NCI-H2196 (cell line): ENCODE data around the gene PNPLA8.

ENCODE experiments used
- DNase-seq: peaks from one replicate; lab custom pipeline; 2025; ENCODE audit not compliant: unreplicated experiment; lab: John Stamatoyannopoulos, UW

The PNPLA8 gene

GRCh38 chr7:108448584-108449505, 77.1 kb downstream of the PNPLA8 start:
- peak; percentile 22 for DNase-seq

GRCh38 chr7:108442039-108442568, 83.8 kb downstream of the PNPLA8 start:
- peak; percentile 94 for DNase-seq

DNA sequence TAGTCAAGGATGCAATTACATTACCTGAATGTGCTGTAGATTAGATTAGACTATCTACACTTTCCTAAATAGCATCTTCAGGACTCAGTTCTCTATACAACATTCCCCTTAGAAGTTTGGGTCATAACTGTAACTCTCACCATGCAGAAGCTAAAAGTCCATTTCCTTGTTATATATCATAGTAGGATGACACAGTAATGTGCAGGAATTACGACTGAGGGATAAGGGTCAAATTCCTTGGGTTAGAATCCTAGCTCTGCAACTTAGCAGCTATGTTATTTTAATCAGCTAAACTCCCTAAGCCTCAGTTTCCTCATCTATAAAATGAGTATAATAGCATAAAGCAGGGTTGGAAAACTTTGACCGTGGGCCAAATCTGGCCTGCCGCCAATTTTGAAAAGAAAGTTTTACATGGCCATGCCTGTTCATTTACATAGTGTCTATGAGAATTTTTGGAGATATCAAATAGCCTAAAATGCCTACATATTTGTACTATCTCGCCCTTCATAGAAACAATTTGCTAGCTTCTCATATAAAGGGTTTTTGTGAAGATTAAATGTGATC, 84.5 kb downstream of the PNPLA8 start:
- DNase-seq: no peak

DNA sequence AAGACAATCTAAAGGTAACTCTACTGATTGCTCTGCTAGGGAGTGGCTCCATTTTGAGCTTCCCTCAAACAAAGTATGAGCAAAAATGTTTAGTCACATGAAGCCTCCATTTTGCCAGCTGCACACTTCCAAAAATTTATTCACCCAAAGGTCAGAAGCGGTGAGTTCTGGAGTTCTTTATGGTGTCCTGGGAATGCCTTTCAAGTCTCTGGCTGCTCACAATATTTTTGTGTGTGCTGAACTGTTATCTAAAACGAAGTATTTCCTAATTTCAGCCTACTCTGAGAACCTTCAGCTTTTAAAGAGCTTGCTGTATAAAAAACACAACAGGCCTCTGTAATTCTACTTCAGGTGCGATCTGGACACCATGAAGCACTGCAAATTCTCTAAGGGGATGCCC, 85.3 kb downstream of the PNPLA8 start:
- no peak for DNase-seq

DNA sequence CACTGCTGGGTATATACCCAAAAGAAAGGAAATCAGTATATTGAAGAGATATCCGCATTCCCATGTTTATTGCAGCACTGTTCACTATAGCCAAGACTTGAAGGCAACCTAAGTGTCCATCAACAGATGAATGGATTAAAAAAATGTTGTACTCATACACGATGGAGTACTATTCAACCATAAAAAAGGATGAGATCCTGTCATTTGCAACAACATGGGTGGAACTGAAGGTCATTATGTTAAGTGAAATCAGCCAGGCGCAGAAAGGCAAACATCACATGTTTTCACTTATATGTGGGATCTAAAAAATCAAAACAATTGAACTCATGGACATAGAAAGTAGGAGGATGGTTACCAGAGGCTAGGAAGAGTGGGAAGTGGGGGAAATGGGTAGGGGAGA, 89.0 kb downstream of the PNPLA8 start:
- DNase-seq: no peak

- no peak for DNase-seq
Observed at GRCh38 chr7:108434010-108434409, 91.9 kb downstream of the PNPLA8 start.

GRCh38 chr7:108431099-108431498, 94.8 kb downstream of the PNPLA8 start:
- no peak for DNase-seq

- no peak for DNase-seq
Observed at GRCh38 chr7:108430664-108431063, 95.3 kb downstream of the PNPLA8 start.

DNA sequence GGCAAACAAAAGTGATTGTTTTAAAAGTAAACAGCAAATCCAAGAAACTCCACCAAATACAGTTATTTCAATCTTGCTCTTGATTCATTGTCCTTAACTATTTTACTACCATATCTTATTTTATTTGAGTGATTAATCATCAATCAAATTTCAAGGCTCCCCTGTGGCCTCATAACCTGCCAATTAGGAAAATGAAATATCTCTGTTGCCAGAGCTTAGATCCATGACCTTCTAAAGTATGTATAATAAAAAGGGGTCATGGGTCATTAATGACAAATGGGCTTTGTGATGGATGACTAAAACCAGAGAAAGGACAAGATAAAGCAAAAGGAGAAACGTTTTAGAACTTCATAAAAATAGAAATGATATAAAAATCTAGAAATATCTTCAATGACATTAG, 98.2 kb downstream of the PNPLA8 start:
- no peak for DNase-seq

DNA sequence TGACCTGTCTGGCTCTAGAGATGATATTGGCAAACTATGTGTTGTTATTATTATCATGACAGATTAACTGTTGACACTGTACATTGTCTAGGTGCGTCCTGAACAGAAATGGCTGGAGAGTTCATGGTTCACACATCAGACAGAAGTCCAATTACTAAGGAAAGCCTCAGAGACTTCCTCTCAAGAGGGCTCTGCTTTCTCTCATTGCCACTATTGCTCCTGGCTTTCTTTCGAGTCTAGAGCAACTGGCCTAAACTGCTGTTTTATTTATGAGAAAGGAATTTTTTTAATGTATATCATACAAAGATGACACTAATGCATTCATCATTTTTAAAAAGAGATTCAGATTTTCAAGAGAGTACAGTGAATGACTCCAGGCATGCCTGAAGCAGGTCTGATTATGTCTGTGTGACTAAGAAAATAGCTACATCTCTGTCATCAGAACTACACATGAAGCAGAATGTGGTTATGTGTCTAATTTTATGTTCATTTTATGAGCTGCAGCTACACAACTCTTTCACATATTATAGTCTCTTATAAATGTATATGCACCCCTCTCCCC, 100.1 kb downstream of the PNPLA8 start:
- no peak for DNase-seq

DNA sequence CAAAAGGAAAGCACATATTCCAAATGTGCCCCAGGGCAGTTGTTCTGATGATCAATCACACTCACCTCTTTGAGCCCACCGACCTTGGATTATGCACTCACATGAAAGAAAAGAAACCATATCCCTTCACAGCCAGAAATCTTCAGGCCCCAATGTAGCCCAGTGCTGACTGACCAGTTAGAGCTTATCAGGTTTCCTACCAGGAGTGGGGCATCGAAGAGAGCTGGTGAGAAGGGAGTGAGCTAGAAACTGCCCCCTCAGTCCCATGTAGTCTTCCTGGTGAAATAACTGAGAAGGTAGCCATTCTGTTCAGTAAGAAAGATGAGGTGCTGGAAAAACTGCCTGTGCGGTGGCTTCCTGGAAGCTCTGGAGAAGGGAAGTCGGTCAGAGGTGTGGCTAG, 101.9 kb downstream of the PNPLA8 start:
- no peak for DNase-seq

GRCh38 chr7:108423089-108423989, 102.6 kb downstream of the PNPLA8 start:
- no peak for DNase-seq

DNA sequence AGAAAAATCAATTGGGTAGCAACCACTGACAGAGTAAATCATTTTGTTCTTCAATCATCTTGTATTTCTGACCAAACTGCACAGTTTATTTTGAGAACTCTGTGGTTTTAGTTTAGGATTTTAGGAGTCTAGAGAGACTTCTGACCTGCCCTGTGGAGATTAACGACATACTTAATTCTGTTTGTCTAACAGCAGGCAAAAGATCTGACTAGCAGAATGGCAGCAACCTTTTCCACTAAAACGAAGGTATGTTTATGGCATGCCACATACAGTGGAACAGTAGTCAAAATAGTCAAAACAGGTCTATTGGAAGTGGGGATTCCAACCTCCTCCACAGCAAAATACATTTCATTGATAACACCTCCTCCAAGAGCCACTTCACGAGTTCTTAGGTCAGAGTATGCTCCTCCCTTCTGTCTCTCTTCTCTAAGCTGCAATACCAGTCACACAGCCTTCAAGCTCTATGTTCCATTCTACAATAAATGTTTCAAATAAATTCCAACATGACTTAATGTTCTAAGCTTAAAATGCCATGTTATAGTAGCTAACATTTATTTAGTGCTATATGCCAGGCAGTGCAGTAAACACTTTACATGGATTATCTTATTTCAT, 104.1 kb downstream of the PNPLA8 start:
- DNase-seq: no peak
